Spleen (tissue), 7 donors: ENCODE data around the gene PIPOX.

Experiments
- POLR2A ChIP-seq, 3 donors: fragments of 450-650 bp; IDR thresholded peaks; one replicate each; pipeline ENCODE4 v1.5.1; 2017; ENCODE audit warnings: antibody characterized with exemption in 3 of 3, mild to moderate bottlenecking in 1 of 3
- POLR2AphosphoS5 ChIP-seq, 3 donors: sonication (generic); formaldehyde crosslinking; IDR thresholded peaks; one replicate each; pipeline ENCODE4 v1.5.1; 2017; ENCODE audit warnings: antibody characterized with exemption in 3 of 3
- TF ChIP-seq, protein P1 (sequence below), 11 experiments: fragments of 200-600 bp in 7 of 11; fragments of 450-650 bp in 4 of 11; sonication (generic) in 4 of 11; IDR thresholded peaks in 8 of 11; conservative IDR thresholded peaks in 3 of 11; 1 replicate in 7 of 11; 2 replicates in 4 of 11; pipeline versions ENCODE4 v1.4.0 to v1.8.0; 2016 to 2021; ENCODE audit warnings: antibody characterized with exemption in 11 of 11, inconsistent platforms in 4 of 11, mild to moderate bottlenecking in 1 of 11
- donor health status: DM: no; HTN: no; CAD: no; lungs with moderate emphysema.
- donor health status: DM: no; HTN: no; CAD: no.
- donor health status: DM: no; HTN: no; CAD: no.

DNA sequence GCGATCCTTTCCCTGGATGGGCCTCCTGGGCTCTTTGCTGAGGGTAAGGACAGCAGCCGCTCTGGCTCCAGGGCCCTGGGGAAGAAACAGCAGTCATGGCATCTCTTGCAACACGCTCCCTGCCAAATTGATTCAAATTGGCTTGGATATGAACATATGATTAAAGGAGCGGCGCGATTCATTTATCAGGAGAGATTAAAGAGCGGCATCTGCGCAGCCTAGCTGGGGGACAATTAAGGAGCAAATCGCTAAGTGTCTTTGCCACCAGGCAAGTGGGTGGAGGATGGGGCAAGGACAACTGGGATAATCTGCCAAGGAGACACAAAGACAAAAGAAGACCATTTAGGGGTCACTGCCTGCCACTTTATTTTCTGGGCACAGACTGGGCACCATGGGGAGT lies 27.8 kb downstream of the PIPOX start:
- TF ChIP-seq, protein P1, sequence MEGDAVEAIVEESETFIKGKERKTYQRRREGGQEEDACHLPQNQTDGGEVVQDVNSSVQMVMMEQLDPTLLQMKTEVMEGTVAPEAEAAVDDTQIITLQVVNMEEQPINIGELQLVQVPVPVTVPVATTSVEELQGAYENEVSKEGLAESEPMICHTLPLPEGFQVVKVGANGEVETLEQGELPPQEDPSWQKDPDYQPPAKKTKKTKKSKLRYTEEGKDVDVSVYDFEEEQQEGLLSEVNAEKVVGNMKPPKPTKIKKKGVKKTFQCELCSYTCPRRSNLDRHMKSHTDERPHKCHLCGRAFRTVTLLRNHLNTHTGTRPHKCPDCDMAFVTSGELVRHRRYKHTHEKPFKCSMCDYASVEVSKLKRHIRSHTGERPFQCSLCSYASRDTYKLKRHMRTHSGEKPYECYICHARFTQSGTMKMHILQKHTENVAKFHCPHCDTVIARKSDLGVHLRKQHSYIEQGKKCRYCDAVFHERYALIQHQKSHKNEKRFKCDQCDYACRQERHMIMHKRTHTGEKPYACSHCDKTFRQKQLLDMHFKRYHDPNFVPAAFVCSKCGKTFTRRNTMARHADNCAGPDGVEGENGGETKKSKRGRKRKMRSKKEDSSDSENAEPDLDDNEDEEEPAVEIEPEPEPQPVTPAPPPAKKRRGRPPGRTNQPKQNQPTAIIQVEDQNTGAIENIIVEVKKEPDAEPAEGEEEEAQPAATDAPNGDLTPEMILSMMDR (IDR thresholded peaks at IDR 0.05 in 8 of 11, conservative IDR thresholded peaks at IDR 0.05 in 3 of 11), result no peak
- TF ChIP-seq POLR2A (IDR thresholded peaks at IDR 0.05) (no peak), POLR2AphosphoS5 (IDR thresholded peaks at IDR 0.05) (no peak)
